BLaER1 (cell line): ENCODE measurements around the gene CCDC171.
"Not testable (repeated sequence)": the region's sequence is repeated elsewhere in the genome, so short reads cannot be mapped to it uniquely, and the experiment has no call there.

Source experiments
- H3K27ac ChIP-seq: shearing (Covaris generic); formaldehyde crosslinking; 2 replicates; pipeline ENCODE4 v1.8.1; 2022
- H3K27me3 ChIP-seq: shearing (Covaris generic); formaldehyde crosslinking; 2 replicates; pipeline ENCODE4 v1.8.1; 2022
- H3K36me3 ChIP-seq: shearing (Covaris generic); formaldehyde crosslinking; 2 replicates; pipeline ENCODE4 v1.8.1; 2022
- H3K4me1 ChIP-seq: shearing (Covaris generic); formaldehyde crosslinking; 2 replicates; pipeline ENCODE4 v1.8.1; 2022
- H3K4me2 ChIP-seq: shearing (Covaris generic); formaldehyde crosslinking; 2 replicates; pipeline ENCODE4 v1.8.1; 2022
- H3K4me3 ChIP-seq: shearing (Covaris generic); formaldehyde crosslinking; 2 replicates; pipeline ENCODE4 v1.8.1; 2022
- H3K9ac ChIP-seq: shearing (Covaris generic); formaldehyde crosslinking; 2 replicates; pipeline ENCODE4 v1.8.1; 2022
- H3K9me3 ChIP-seq: shearing (Covaris generic); formaldehyde crosslinking; 2 replicates; pipeline ENCODE4 v1.8.1; 2022
- H4K20me1 ChIP-seq: shearing (Covaris generic); formaldehyde crosslinking; 2 replicates; pipeline ENCODE4 v1.8.1; 2022
- Cebpa-rat ChIP-seq: shearing (Covaris generic); IDR thresholded peaks from 2 replicates; pipeline ENCODE4 v1.8.1; 2022

Gene CCDC171

GRCh38 chr9:15744196-15744595 is 191.4 kb downstream of the CCDC171 start:
- Histone ChIP-seq H3K9ac (no peak overlapping the region), H3K4me2 (no peak overlapping the region), H4K20me1 (no peaks in the 10 kb centered on the region), H3K4me1 (no peaks in the 10 kb centered on the region), H3K36me3 (peaks cover 12% of the 10 kb centered on the region), H3K27me3 (no peaks in the 10 kb centered on the region), H3K4me3 (no peak overlapping the region), H3K27ac (no peak overlapping the region), H3K9me3 (peaks cover 12% of the 10 kb centered on the region)
- no peak for TF ChIP-seq Cebpa-rat

GRCh38 chr9:15746905-15747304 is 194.1 kb downstream of the CCDC171 start:
- Histone ChIP-seq H3K27me3 (no peaks in the 10 kb centered on the region), H4K20me1 (no peaks in the 10 kb centered on the region), H3K4me1 (no peaks in the 10 kb centered on the region), H3K9ac (no peak overlapping the region), H3K36me3 (peaks cover 12% of the 10 kb centered on the region), H3K4me3 (no peak overlapping the region), H3K4me2 (no peak overlapping the region), H3K9me3 (peaks cover 12% of the 10 kb centered on the region), H3K27ac (no peak overlapping the region)
- TF ChIP-seq Cebpa-rat: no peak

- Histone ChIP-seq H3K4me3 (no peak overlapping the region), H3K4me2 (no peak overlapping the region), H3K27ac (no peak overlapping the region), H3K27me3 (no peaks in the 10 kb centered on the region), H4K20me1 (no peaks in the 10 kb centered on the region), H3K4me1 (no peaks in the 10 kb centered on the region), H3K9ac (no peak overlapping the region), H3K9me3 (no peaks in the 10 kb centered on the region), H3K36me3 (no peaks in the 10 kb centered on the region)
- TF ChIP-seq Cebpa-rat: no peak
Measured at GRCh38 chr9:15755660-15756059, 202.8 kb downstream of the CCDC171 start.

- TF ChIP-seq Cebpa-rat: no peak
- Histone ChIP-seq H3K36me3 (no peaks in the 10 kb centered on the region), H3K27ac (no peak overlapping the region), H3K27me3 (no peaks in the 10 kb centered on the region), H4K20me1 (no peaks in the 10 kb centered on the region), H3K9me3 (no peaks in the 10 kb centered on the region), H3K4me3 (no peak overlapping the region), H3K4me2 (no peak overlapping the region), H3K9ac (no peak overlapping the region), H3K4me1 (no peaks in the 10 kb centered on the region)
Measured at GRCh38 chr9:15761551-15761950, 208.7 kb downstream of the CCDC171 start.

- TF ChIP-seq Cebpa-rat: no peak
- no peaks in the 10 kb centered on the region for H3K9me3 ChIP-seq
- H4K20me1 ChIP-seq: no peaks in the 10 kb centered on the region
- H3K9ac ChIP-seq: no peak overlapping the region
- H3K4me2 ChIP-seq: no peak overlapping the region
- H3K27me3 ChIP-seq: no peaks in the 10 kb centered on the region
- H3K4me1 ChIP-seq: no peaks in the 10 kb centered on the region
- no peaks in the 10 kb centered on the region for H3K36me3 ChIP-seq
- H3K4me3 ChIP-seq: no peak overlapping the region
- no peak overlapping the region for H3K27ac ChIP-seq
Measured at GRCh38 chr9:15763371-15763770, 210.5 kb downstream of the CCDC171 start.

- no peaks in the 10 kb centered on the region for H3K27me3 ChIP-seq
Measured at GRCh38 chr9:15764131-15764530, 211.3 kb downstream of the CCDC171 start.

GRCh38 chr9:15769547-15769946 is 216.7 kb downstream of the CCDC171 start:
- H3K27me3 ChIP-seq: no peaks in the 10 kb centered on the region
- TF ChIP-seq Cebpa-rat: no peak
- no peaks in the 10 kb centered on the region for H3K4me1 ChIP-seq
- no peak overlapping the region for H3K27ac ChIP-seq
- no peaks in the 10 kb centered on the region for H3K36me3 ChIP-seq
- no peak overlapping the region for H3K4me3 ChIP-seq
- no peaks in the 10 kb centered on the region for H4K20me1 ChIP-seq
- no peak overlapping the region for H3K9ac ChIP-seq
- H3K9me3 ChIP-seq: no peaks in the 10 kb centered on the region
- no peak overlapping the region for H3K4me2 ChIP-seq

More at GRCh38 chr9:15764131-15764530, 211.3 kb downstream of the CCDC171 start:
- Histone ChIP-seq H3K27ac (no peak overlapping the region), H3K4me1 (no peaks in the 10 kb centered on the region), H3K36me3 (no peaks in the 10 kb centered on the region), H3K4me3 (no peak overlapping the region), H3K9me3 (no peaks in the 10 kb centered on the region), H3K4me2 (no peak overlapping the region), H3K9ac (no peak overlapping the region), H4K20me1 (no peaks in the 10 kb centered on the region)
- TF ChIP-seq Cebpa-rat: no peak

GRCh38 chr9:15778861-15779260 is 226.0 kb downstream of the CCDC171 start:
- no peaks in the 10 kb centered on the region for H3K27me3 ChIP-seq

GRCh38 chr9:15782106-15782505 is 229.3 kb downstream of the CCDC171 start:
- H3K36me3 ChIP-seq: no peaks in the 10 kb centered on the region
- H4K20me1 ChIP-seq: no peaks in the 10 kb centered on the region
- no peak overlapping the region for H3K4me2 ChIP-seq
- no peak overlapping the region for H3K9ac ChIP-seq
- no peak overlapping the region for H3K4me3 ChIP-seq
- TF ChIP-seq Cebpa-rat: no peak
- H3K9me3 ChIP-seq: no peaks in the 10 kb centered on the region
- no peaks in the 10 kb centered on the region for H3K4me1 ChIP-seq
- no peaks in the 10 kb centered on the region for H3K27me3 ChIP-seq
- H3K27ac ChIP-seq: no peak overlapping the region

More at GRCh38 chr9:15778861-15779260, 226.0 kb downstream of the CCDC171 start:
- H3K4me1 ChIP-seq: no peaks in the 10 kb centered on the region
- H3K36me3 ChIP-seq: no peaks in the 10 kb centered on the region
- no peak overlapping the region for H3K9ac ChIP-seq
- no peak overlapping the region for H3K4me3 ChIP-seq
- TF ChIP-seq Cebpa-rat: no peak
- H3K27ac ChIP-seq: no peak overlapping the region
- no peak overlapping the region for H3K4me2 ChIP-seq
- no peaks in the 10 kb centered on the region for H3K9me3 ChIP-seq
- no peaks in the 10 kb centered on the region for H4K20me1 ChIP-seq

GRCh38 chr9:15785584-15785983 is 232.7 kb downstream of the CCDC171 start:
- TF ChIP-seq Cebpa-rat: no peak
- Histone ChIP-seq H3K9me3 (no peaks in the 10 kb centered on the region), H3K27me3 (no peaks in the 10 kb centered on the region)

GRCh38 chr9:15786616-15787015 is 233.8 kb downstream of the CCDC171 start:
- no peaks in the 10 kb centered on the region for H4K20me1 ChIP-seq
- no peaks in the 10 kb centered on the region for H3K36me3 ChIP-seq
- no peak overlapping the region for H3K9ac ChIP-seq
- H3K4me2 ChIP-seq: no peak overlapping the region
- no peaks in the 10 kb centered on the region for H3K4me1 ChIP-seq
- TF ChIP-seq Cebpa-rat: no peak
- H3K27ac ChIP-seq: no peak overlapping the region
- H3K9me3 ChIP-seq: no peaks in the 10 kb centered on the region
- H3K27me3 ChIP-seq: no peaks in the 10 kb centered on the region
- no peak overlapping the region for H3K4me3 ChIP-seq

More at GRCh38 chr9:15785584-15785983, 232.7 kb downstream of the CCDC171 start:
- Histone ChIP-seq H3K36me3 (no peaks in the 10 kb centered on the region), H4K20me1 (no peaks in the 10 kb centered on the region), H3K27ac (no peak overlapping the region), H3K4me2 (no peak overlapping the region), H3K4me1 (no peaks in the 10 kb centered on the region), H3K4me3 (no peak overlapping the region), H3K9ac (no peak overlapping the region)

- H4K20me1 ChIP-seq, H3K4me3 ChIP-seq, H3K9ac ChIP-seq, H3K4me1 ChIP-seq, H3K27ac ChIP-seq, H3K27me3 ChIP-seq, H3K4me2 ChIP-seq, H3K36me3 ChIP-seq: not testable (repeated sequence)
- peaks cover 53% of the 10 kb centered on the region for H3K9me3 ChIP-seq
Measured at GRCh38 chr9:15810219-15810899, 257.5 kb downstream of the CCDC171 start.
